Measurements from ENCODE around the gene TCL1B. TPM values are rescaled to one million over a fixed set of nuclear protein-coding genes. Genes with fewer than 3 reads are reported as not detected.

The TCL1B gene
- not detected in 3 replicates for total RNA-seq
- long read RNA-seq: 0 reads

GRCh38 chr14:95685978-95686922 is at the start of gene TCL1B:
Gene TCL1B (plus strand): TSS chr14:95686426. CDS start chr14:95686468, 42 bp downstream.
- H3K36me3 Mint-ChIP-seq (ENCODE audit: low read depth): no peaks in the 10 kb centered on the region
- no peaks in the 10 kb centered on the region for H3K9me3 Mint-ChIP-seq (ENCODE audit: low read depth)
- DNase-seq (ENCODE audit: low spot score): no peak
- H3K4me3 Mint-ChIP-seq (ENCODE audit: unreplicated experiment): no peak within 1 kb of the TSS
- H3K27ac Mint-ChIP-seq (ENCODE audit: unreplicated experiment): no peak within 1 kb of the TSS
- no peak for TF ChIP-seq CTCF (IDR thresholded peaks at IDR 0.05)
- no peaks in the 10 kb centered on the region for H3K4me1 Mint-ChIP-seq (ENCODE audit: low read depth)
- peaks cover 4% of the 10 kb centered on the region for H3K27me3 Mint-ChIP-seq (ENCODE audit: low read depth)

DNA sequence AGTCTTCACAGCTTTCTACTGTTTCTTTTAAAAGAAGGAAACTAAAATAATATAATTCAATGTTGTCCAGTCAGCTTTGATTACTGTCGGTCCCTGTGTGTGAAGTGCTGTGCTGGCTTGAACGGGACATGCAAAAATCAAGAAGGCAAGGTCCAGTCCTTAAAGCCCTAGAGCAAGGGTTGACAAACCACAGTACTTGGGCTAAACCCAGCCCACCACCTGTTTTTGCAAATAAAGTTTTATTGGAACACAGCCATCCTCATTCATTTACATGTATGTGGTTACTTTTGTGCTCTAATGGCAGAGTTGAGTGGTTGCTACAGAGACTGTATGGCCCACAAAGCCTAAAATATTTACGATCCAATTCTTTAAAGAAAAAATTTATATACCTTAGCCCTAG is 41.2 kb upstream of the TCL1B start:
- no peaks in the 10 kb centered on the region for H3K9me3 Mint-ChIP-seq (ENCODE audit: low read depth)
- H3K27ac Mint-ChIP-seq (ENCODE audit: unreplicated experiment): no peak overlapping the region
- H3K4me3 Mint-ChIP-seq (ENCODE audit: unreplicated experiment): no peak overlapping the region
- H3K36me3 Mint-ChIP-seq (ENCODE audit: low read depth): no peaks in the 10 kb centered on the region
- H3K4me1 Mint-ChIP-seq (ENCODE audit: low read depth): no peaks in the 10 kb centered on the region
- DNase-seq (ENCODE audit: low spot score): no peak
- peaks cover 2% of the 10 kb centered on the region for H3K27me3 Mint-ChIP-seq (ENCODE audit: low read depth)
- TF ChIP-seq CTCF (IDR thresholded peaks at IDR 0.05): no peak

- H3K4me3 Mint-ChIP-seq (ENCODE audit: unreplicated experiment): no peak overlapping the region
- no peaks in the 10 kb centered on the region for H3K36me3 Mint-ChIP-seq (ENCODE audit: low read depth)
- no peak for TF ChIP-seq CTCF (IDR thresholded peaks at IDR 0.05)
- H3K9me3 Mint-ChIP-seq (ENCODE audit: low read depth): no peaks in the 10 kb centered on the region
- H3K27ac Mint-ChIP-seq (ENCODE audit: unreplicated experiment): no peak overlapping the region
- peaks cover 2% of the 10 kb centered on the region for H3K27me3 Mint-ChIP-seq (ENCODE audit: low read depth)
- no peaks in the 10 kb centered on the region for H3K4me1 Mint-ChIP-seq (ENCODE audit: low read depth)
- DNase-seq (ENCODE audit: low spot score): no peak
These were observed 40.7 kb upstream of the TCL1B start for GRCh38 chr14:95645389-95645996.

DNA sequence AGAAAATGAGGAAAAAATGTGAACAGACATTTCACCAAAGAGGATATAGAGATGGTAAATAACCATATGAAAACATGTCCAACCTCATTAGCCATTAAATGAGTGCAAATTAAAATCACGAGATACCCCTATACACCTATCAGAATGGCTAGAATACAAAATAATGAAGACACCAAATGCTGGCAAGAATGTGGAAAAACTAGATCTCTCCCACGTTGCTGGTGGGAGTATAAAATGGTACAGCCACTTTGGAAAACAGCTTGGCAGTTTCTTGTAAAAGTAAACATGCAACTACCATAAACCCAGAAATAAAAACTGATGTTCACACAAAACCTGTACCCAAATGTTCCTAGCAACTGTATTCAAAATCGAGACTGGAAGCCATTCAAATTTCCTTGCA is 38.3 kb upstream of the TCL1B start:
- no peaks in the 10 kb centered on the region for H3K9me3 Mint-ChIP-seq (ENCODE audit: low read depth)
- no peak overlapping the region for H3K27ac Mint-ChIP-seq (ENCODE audit: unreplicated experiment)
- no peak for DNase-seq (ENCODE audit: low spot score)
- no peaks in the 10 kb centered on the region for H3K4me1 Mint-ChIP-seq (ENCODE audit: low read depth)
- H3K36me3 Mint-ChIP-seq (ENCODE audit: low read depth): no peaks in the 10 kb centered on the region
- H3K27me3 Mint-ChIP-seq (ENCODE audit: low read depth): peaks cover 4% of the 10 kb centered on the region
- no peak overlapping the region for H3K4me3 Mint-ChIP-seq (ENCODE audit: unreplicated experiment)
- no peak for TF ChIP-seq CTCF (IDR thresholded peaks at IDR 0.05)

DNA sequence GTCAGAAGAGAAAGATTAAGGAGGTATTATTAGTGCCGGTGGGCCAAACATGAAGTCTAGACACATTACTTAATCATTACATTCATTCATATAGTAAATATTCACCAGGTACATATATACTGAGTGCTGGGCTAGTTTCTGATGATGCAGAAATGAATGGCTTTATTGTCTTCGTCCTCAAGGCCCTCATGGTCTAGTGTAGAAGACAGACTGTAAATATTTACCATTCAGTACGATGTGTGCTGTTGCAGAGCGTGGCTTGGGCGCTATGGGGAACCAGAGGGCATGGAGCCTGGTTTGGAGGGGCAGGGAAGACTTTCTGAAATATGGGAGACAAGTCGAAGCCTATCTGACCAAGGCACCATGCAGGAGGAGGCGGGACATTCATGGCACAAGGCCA is 37.0 kb upstream of the TCL1B start:
- Mint-ChIP-seq H3K27me3 (ENCODE audit: low read depth) (peaks cover 5% of the 10 kb centered on the region), H3K4me3 (ENCODE audit: unreplicated experiment) (no peak overlapping the region), H3K36me3 (ENCODE audit: low read depth) (no peaks in the 10 kb centered on the region), H3K27ac (ENCODE audit: unreplicated experiment) (no peak overlapping the region), H3K9me3 (ENCODE audit: low read depth) (no peaks in the 10 kb centered on the region), H3K4me1 (ENCODE audit: low read depth) (no peaks in the 10 kb centered on the region)
- DNase-seq (ENCODE audit: low spot score): no peak
- TF ChIP-seq CTCF (IDR thresholded peaks at IDR 0.05): no peak
